K562 (cell line): ENCODE data around the gene GVQW3. TPM values are rescaled to one million over a fixed set of nuclear protein-coding genes. Genes with fewer than 3 reads are reported as not detected.

Experiments used
- DPF2 ChIP-seq: fragments of 450-650 bp; IDR thresholded peaks from 2 replicates; pipeline ENCODE4 v1.6.1; 2016
- GABPA ChIP-seq: fragments of 200-800 bp; sonication (Bioruptor generic); conservative IDR thresholded peaks from 2 replicates; pipeline ENCODE4 v1.6.1; 2016; ENCODE audit warnings: low read depth, missing genetic modification characterization, missing compliant biosample characterization
- KHSRP ChIP-seq: fragments of 450-650 bp; IDR thresholded peaks from 2 replicates; pipeline ENCODE4 v1.6.1; 2017
- KLF16 ChIP-seq: IDR thresholded peaks from 2 replicates; pipeline ENCODE4 v1.6.1; 2016; ENCODE audit warnings: antibody characterized with exemption
- RBFOX2 ChIP-seq: fragments of 200-400 bp; formaldehyde crosslinking; IDR thresholded peaks from 2 replicates; pipeline ENCODE4 v1.6.1; 2017; ENCODE audit warnings: low read depth, mild to moderate bottlenecking, low read length, moderate library complexity
- SETDB1 ChIP-seq: IDR thresholded peaks from one replicate; pipeline ENCODE4 v1.6.1; 2012; ENCODE audit warnings: low read length, control low read depth, inconsistent platforms
- SNIP1 ChIP-seq: fragments of 450-650 bp; IDR thresholded peaks from 2 replicates; pipeline ENCODE4 v1.7.1; 2017; ENCODE audit warnings: low read depth, mild to moderate bottlenecking
- TCF3 ChIP-seq: sonication (generic); formaldehyde crosslinking; IDR thresholded peaks from 2 replicates; pipeline ENCODE4 v1.4.0; 2020; ENCODE audit warnings: mild to moderate bottlenecking, missing genetic modification reagents
- TEAD1 ChIP-seq, 2 experiments: fragments of 450-650 bp in 1 of 2; sonication (generic) in 1 of 2; formaldehyde crosslinking; IDR thresholded peaks; 2 replicates each; pipeline versions ENCODE4 v1.4.0 to v1.8.0; 2020 to 2022; ENCODE audit warnings: mild to moderate bottlenecking in 2 of 2, missing genetic modification reagents in 1 of 2
- ZEB2 ChIP-seq: fragments of 450-650 bp; IDR thresholded peaks from 2 replicates; pipeline ENCODE4 v1.6.1; 2016
- ZFX ChIP-seq: sonication (generic); formaldehyde crosslinking; IDR thresholded peaks from 2 replicates; pipeline ENCODE4 v1.8.0; 2022; ENCODE audit warnings: mild to moderate bottlenecking, missing genetic modification reagents, moderate library complexity
- ZKSCAN8 ChIP-seq: fragments of 200-800 bp; sonication (Bioruptor generic); IDR thresholded peaks from 2 replicates; pipeline ENCODE4 v1.6.1; 2016; ENCODE audit warnings: missing genetic modification characterization, missing compliant biosample characterization
- ZNF140 ChIP-seq: fragments of 250-450 bp; sonication (Bioruptor Pico); IDR thresholded peaks from 2 replicates; pipeline ENCODE4 v1.8.0; 2021; ENCODE audit warnings: moderate library complexity, mild to moderate bottlenecking, inconsistent platforms
- ZNF165 ChIP-seq: fragments of 250-450 bp; sonication (Bioruptor Pico); IDR thresholded peaks from 2 replicates; pipeline ENCODE4 v1.4.0; 2020; ENCODE audit warnings: borderline replicate concordance
- ZNF197 ChIP-seq: fragments of 200-800 bp; sonication (Bioruptor generic); IDR thresholded peaks from 2 replicates; pipeline ENCODE4 v1.6.1; 2016; ENCODE audit warnings: low read depth, missing genetic modification characterization, missing compliant biosample characterization
- ZNF239 ChIP-seq: fragments of 250-450 bp; sonication (Bioruptor Pico); IDR thresholded peaks from 2 replicates; pipeline ENCODE4 v1.4.0; 2020; ENCODE audit warnings: mild to moderate bottlenecking
- ZNF263 ChIP-seq: sonication (generic); formaldehyde crosslinking; IDR thresholded peaks from 2 replicates; pipeline ENCODE4 v1.8.0; 2022; ENCODE audit warnings: mild to moderate bottlenecking, missing genetic modification reagents, borderline replicate concordance
- ZNF274 ChIP-seq: IDR thresholded peaks from 2 replicates; pipeline ENCODE4 v1.6.1; 2011; ENCODE audit warnings: low read depth, mild to moderate bottlenecking, low read length, moderate library complexity, borderline replicate concordance
- ZNF586 ChIP-seq: fragments of 450-650 bp; formaldehyde crosslinking; conservative IDR thresholded peaks from 2 replicates; pipeline ENCODE4 v1.4.0; 2020; ENCODE audit warnings: mild to moderate bottlenecking, moderate library complexity
- ZNF75A ChIP-seq: fragments of 450-650 bp; formaldehyde crosslinking; IDR thresholded peaks from 2 replicates; pipeline ENCODE4 v1.4.0; 2020; ENCODE audit warnings: mild to moderate bottlenecking
- ZNF79 ChIP-seq: fragments of 250-450 bp; sonication (Bioruptor Pico); IDR thresholded peaks from 2 replicates; pipeline ENCODE4 v1.4.0; 2020; ENCODE audit warnings: low read depth, mild to moderate bottlenecking, moderate library complexity
- polyA plus RNA-seq, 8 experiments: library from polyadenylated mRNA; depleted of rRNA in 4 of 8; stranded (reverse) in 5 of 8; unstranded in 3 of 8; fragments of >200 nt; fragmentation: Nextera tagmentation in 2 of 8; fragmentation: Illumina TruSeq in 1 of 8; extraction: Ambion mirVana in 2 of 8; extraction: Trizol in 1 of 8; gene quantifications; 2 replicates each; pipeline versions ENCODE4 v1.2.1 to v1.2.3, GENCODE V29; 2011 to 2014; ENCODE audit warnings: inconsistent platforms in 1 of 8, missing spikeins in 1 of 8
- total RNA-seq, 7 experiments: library from RNA; depleted of rRNA in 6 of 7; stranded (reverse); fragments of >200 nt in 6 of 7; fragmentation: Illumina TruSeq in 2 of 7; extraction: Trizol in 2 of 7; gene quantifications; 2 replicates each; pipeline versions ENCODE4 v1.2.1 to v1.2.3, GENCODE V29; 2011 to 2021; ENCODE audit warnings: low replicate concordance in 1 of 7
- TF ChIP-seq, protein P1 (sequence below): fragments of 250-450 bp; sonication (Bioruptor Pico); IDR thresholded peaks from 2 replicates; pipeline ENCODE4 v1.4.0; 2020; ENCODE audit warnings: mild to moderate bottlenecking, moderate library complexity, borderline replicate concordance
- TF ChIP-seq, protein P2 (sequence below): sonication (generic); formaldehyde crosslinking; IDR thresholded peaks from 2 replicates; pipeline ENCODE4 v1.8.1; 2023; ENCODE audit warnings: mild to moderate bottlenecking, missing genetic modification reagents
- TF ChIP-seq, protein P3 (sequence below): sonication (generic); formaldehyde crosslinking; IDR thresholded peaks from 2 replicates; pipeline ENCODE4 v1.8.0; 2023; ENCODE audit warnings: mild to moderate bottlenecking, missing genetic modification reagents

The GVQW3 gene
- total and polyA plus RNA-seq, 9 of the 15 experiments (the other 6 are each of a cell fraction or from before 2014, with no cell fraction given): 0.66 to 5.7 (median 2.1) TPM

DNA sequence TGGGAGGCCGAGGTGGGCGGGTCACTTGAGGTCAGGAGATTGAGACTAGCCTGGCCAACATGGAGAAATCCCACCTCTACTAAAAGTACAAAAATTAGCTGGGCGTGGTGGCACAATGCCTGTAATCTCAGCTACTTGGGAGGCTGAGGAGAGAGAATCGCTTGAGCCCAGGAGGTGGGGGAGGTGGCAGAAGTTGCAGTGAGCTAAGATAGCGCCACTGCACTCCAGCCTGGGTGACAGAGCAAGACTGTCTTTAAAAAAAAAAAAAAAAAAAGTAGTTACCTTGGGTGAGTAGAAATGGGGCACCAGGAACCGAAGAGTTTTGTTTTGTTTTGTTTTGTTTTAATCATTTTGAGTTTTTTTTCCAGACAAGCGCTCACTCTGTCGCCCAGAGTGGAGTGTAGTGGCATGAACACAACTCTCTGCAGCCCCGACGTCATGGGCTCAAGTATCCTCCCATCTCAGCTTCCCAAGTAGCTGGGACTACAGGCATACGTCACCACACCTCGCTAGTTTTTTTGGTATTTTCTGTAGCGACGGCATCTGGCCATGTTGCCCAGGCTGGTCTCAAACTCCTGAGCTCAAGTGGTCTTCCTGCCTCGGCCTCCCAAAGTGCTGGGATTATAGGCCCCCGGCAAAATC is 16.0 kb upstream of the GVQW3 start (continued):
- TF ChIP-seq ZNF586 (CRISPR knock-in tag) (no peak), ZEB2 (no peak), ZNF79 (CRISPR knock-in tag) (no peak), GABPA (tag) (no peak), ZNF239 (CRISPR knock-in tag) (no peak), DPF2 (peak; percentile 76), TEAD1 (CRISPR knock-in tag; IDR thresholded peaks at IDR 0.05) (no peak), ZNF197 (no peak), ZKSCAN8 (CRISPR knock-in tag) (peak; percentile 54; the same call in 1 of the 2 replicates), ZNF165 (CRISPR knock-in tag) (no peak), ZNF75A (CRISPR knock-in tag) (no peak), SNIP1 (no peak), ZFX (CRISPR knock-in tag) (no peak), ZNF140 (CRISPR knock-in tag) (no peak), KLF16 (peak; percentile 44), ZNF274 (no peak), KHSRP (no peak), SETDB1 (no peak), TCF3 (CRISPR knock-in tag) (peak; percentile 77), ZNF263 (no peak), RBFOX2 (no peak)
- TF ChIP-seq, protein P1, sequence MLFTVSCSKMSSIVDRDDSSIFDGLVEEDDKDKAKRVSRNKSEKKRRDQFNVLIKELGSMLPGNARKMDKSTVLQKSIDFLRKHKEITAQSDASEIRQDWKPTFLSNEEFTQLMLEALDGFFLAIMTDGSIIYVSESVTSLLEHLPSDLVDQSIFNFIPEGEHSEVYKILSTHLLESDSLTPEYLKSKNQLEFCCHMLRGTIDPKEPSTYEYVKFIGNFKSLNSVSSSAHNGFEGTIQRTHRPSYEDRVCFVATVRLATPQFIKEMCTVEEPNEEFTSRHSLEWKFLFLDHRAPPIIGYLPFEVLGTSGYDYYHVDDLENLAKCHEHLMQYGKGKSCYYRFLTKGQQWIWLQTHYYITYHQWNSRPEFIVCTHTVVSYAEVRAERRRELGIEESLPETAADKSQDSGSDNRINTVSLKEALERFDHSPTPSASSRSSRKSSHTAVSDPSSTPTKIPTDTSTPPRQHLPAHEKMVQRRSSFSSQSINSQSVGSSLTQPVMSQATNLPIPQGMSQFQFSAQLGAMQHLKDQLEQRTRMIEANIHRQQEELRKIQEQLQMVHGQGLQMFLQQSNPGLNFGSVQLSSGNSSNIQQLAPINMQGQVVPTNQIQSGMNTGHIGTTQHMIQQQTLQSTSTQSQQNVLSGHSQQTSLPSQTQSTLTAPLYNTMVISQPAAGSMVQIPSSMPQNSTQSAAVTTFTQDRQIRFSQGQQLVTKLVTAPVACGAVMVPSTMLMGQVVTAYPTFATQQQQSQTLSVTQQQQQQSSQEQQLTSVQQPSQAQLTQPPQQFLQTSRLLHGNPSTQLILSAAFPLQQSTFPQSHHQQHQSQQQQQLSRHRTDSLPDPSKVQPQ (CRISPR knock-in tag): no peak
- TF ChIP-seq, protein P2, sequence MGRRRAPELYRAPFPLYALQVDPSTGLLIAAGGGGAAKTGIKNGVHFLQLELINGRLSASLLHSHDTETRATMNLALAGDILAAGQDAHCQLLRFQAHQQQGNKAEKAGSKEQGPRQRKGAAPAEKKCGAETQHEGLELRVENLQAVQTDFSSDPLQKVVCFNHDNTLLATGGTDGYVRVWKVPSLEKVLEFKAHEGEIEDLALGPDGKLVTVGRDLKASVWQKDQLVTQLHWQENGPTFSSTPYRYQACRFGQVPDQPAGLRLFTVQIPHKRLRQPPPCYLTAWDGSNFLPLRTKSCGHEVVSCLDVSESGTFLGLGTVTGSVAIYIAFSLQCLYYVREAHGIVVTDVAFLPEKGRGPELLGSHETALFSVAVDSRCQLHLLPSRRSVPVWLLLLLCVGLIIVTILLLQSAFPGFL (CRISPR knock-in tag): no peak
- TF ChIP-seq, protein P3, sequence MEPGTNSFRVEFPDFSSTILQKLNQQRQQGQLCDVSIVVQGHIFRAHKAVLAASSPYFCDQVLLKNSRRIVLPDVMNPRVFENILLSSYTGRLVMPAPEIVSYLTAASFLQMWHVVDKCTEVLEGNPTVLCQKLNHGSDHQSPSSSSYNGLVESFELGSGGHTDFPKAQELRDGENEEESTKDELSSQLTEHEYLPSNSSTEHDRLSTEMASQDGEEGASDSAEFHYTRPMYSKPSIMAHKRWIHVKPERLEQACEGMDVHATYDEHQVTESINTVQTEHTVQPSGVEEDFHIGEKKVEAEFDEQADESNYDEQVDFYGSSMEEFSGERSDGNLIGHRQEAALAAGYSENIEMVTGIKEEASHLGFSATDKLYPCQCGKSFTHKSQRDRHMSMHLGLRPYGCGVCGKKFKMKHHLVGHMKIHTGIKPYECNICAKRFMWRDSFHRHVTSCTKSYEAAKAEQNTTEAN (CRISPR knock-in tag): no peak
